NCI-H1092 (cell line): ENCODE results near the gene PAGE2B.
A peak's percentile ranks its signal among the peaks of the same experiment; 100 is the strongest.
"Not testable (repeated sequence)": the region's sequence is repeated elsewhere in the genome, so short reads cannot be mapped to it uniquely, and the experiment has no call there.

Source experiments
- DNase-seq: peaks from one replicate; lab custom pipeline; 2025; lab: John Stamatoyannopoulos, UW

PAGE2B gene

GRCh38 chrX:55074851-55075467 is at the start of gene PAGE2B:
Gene PAGE2B, plus strand, starts transcription at chrX:55075030. Its CDS starts 1,012 bp downstream, at chrX:55076042.
- DNase-seq, result no peak

- DNase-seq, result no peak
Observed at GRCh38 chrX:55026143-55026542, 48.7 kb upstream of the PAGE2B start.

GRCh38 chrX:55026840-55027239 is 48.0 kb upstream of the PAGE2B start:
- DNase-seq, result no peak

GRCh38 chrX:55028040-55028439 is 46.8 kb upstream of the PAGE2B start:
- DNase-seq, result no peak

GRCh38 chrX:55028611-55029010 is 46.2 kb upstream of the PAGE2B start:
- DNase-seq, result no peak

GRCh38 chrX:55029291-55029690 is 45.5 kb upstream of the PAGE2B start:
- DNase-seq, result no peak

- DNase-seq, result no peak
Observed at GRCh38 chrX:55030271-55031205, 44.3 kb upstream of the PAGE2B start, which contains the start of gene ALAS2. Gene ALAS2, minus strand, starts transcription at chrX:55030977. Its CDS starts 4,977 bp downstream, at chrX:55026000.

- DNase-seq, result no peak
Observed at GRCh38 chrX:55033429-55033828, 41.4 kb upstream of the PAGE2B start.

GRCh38 chrX:55039471-55039870 is 35.4 kb upstream of the PAGE2B start:
- DNase-seq, result no peak

GRCh38 chrX:55041514-55041913 is 33.3 kb upstream of the PAGE2B start:
- no peak for DNase-seq

- DNase-seq, result not testable (repeated sequence)
Observed at GRCh38 chrX:55050599-55050998, 24.2 kb upstream of the PAGE2B start.

GRCh38 chrX:55056820-55057674 is 17.8 kb upstream of the PAGE2B start:
- peak; percentile 30 for DNase-seq

GRCh38 chrX:55057675-55058249 is 17.1 kb upstream of the PAGE2B start:
- peak; percentile 36 for DNase-seq

GRCh38 chrX:55067180-55067579 is 7.7 kb upstream of the PAGE2B start:
- not testable (repeated sequence) for DNase-seq

GRCh38 chrX:55072286-55072685 is 2.5 kb upstream of the PAGE2B start:
- DNase-seq, result no peak

- no peak for DNase-seq
Observed at GRCh38 chrX:55088795-55089489, 14.1 kb downstream of the PAGE2B start, which contains the start of gene PAGE2. Gene PAGE2, plus strand, starts transcription at chrX:55089018. Its CDS starts 1,003 bp downstream, at chrX:55090021.

- no peak for DNase-seq
Observed at GRCh38 chrX:55098691-55099090, 23.9 kb downstream of the PAGE2B start.

- DNase-seq, result no peak
Observed at GRCh38 chrX:55099162-55099561, 24.3 kb downstream of the PAGE2B start.

- no peak for DNase-seq
Observed at GRCh38 chrX:55102754-55103153, 27.9 kb downstream of the PAGE2B start.

GRCh38 chrX:55107262-55107661 is 32.4 kb downstream of the PAGE2B start:
- DNase-seq, result no peak

GRCh38 chrX:55107911-55108310 is 33.1 kb downstream of the PAGE2B start:
- no peak for DNase-seq
